DOHH2 (cell line): ENCODE measurements around the gene TMEM151B.

Experiments
- CTCF ChIP-seq: fragments of 200-600 bp; sonication (generic); IDR thresholded peaks from one replicate; pipeline ENCODE4 v1.5.1; 2014; ENCODE audit warnings: antibody characterized with exemption, mild to moderate bottlenecking, low read depth, low read length; ENCODE audit not compliant: poor library complexity, severe bottlenecking
- EZH2phosphoT487 ChIP-seq: fragments of 200-600 bp; sonication (generic); IDR thresholded peaks from 2 replicates; pipeline ENCODE4 v1.6.1; 2017; ENCODE audit warnings: borderline replicate concordance, mild to moderate bottlenecking, antibody characterized with exemption, low read length, moderate library complexity, mixed read lengths

- TF ChIP-seq CTCF: no peak
- no peak for TF ChIP-seq EZH2phosphoT487
Measured at GRCh38 chr6:44251576-44252524, 18.4 kb upstream of the TMEM151B start.
